ENCODE results near the gene VOPP1.

DNA sequence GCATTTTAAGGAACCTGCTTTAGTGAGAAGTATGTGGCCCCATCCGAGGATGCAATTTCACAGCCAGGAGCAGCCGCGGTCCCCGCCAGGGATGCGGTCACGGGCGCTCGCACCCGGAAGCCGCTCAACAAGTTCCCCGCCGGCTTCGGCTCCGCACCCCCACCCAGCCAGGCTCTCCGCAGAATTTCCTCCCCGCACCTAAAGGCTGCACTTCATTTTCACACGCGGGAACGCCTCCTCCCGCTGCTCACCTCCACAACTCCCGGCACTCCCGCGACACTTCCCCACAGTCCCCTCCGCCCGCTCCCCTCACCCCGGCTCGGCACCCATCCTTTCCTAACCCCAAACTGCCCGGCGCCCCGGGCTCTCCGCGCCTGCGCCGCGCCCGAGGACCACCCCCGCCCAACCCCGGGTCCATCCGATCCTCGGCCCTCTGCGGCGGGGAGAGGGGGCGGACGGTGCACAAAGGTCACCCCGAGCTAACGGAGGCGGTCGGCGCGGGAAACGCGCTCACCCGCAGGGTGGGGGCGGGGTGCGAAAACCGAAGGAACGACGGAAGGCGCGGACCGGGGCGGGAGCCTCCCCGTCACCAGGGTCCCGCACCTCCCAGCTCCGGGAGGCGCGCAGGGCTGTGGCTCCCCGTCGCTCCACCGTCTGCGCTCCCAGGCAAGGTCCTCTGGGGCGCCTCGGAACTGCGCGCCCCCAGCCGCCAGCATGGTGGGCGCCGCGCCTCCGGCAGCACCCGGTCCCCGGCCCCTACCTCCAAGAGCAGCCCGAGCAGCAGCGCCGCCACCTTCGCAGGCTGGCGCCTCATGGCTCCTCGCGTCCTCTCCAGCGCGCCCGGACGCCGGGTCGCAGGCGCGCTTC, 558 bp downstream of the VOPP1 start:
- no peak for TF ChIP-seq ZNF274 (IDR thresholded peaks at IDR 0.05; ENCODE audit: low read depth, low read length)
- no peak for TF ChIP-seq YY1 (IDR thresholded peaks at IDR 0.05; ENCODE audit: insufficient read depth, insufficient read length)

Data from NT2/D1 (cell line).